Measurements from ENCODE around the gene PNPT1.

The PNPT1 gene

DNA sequence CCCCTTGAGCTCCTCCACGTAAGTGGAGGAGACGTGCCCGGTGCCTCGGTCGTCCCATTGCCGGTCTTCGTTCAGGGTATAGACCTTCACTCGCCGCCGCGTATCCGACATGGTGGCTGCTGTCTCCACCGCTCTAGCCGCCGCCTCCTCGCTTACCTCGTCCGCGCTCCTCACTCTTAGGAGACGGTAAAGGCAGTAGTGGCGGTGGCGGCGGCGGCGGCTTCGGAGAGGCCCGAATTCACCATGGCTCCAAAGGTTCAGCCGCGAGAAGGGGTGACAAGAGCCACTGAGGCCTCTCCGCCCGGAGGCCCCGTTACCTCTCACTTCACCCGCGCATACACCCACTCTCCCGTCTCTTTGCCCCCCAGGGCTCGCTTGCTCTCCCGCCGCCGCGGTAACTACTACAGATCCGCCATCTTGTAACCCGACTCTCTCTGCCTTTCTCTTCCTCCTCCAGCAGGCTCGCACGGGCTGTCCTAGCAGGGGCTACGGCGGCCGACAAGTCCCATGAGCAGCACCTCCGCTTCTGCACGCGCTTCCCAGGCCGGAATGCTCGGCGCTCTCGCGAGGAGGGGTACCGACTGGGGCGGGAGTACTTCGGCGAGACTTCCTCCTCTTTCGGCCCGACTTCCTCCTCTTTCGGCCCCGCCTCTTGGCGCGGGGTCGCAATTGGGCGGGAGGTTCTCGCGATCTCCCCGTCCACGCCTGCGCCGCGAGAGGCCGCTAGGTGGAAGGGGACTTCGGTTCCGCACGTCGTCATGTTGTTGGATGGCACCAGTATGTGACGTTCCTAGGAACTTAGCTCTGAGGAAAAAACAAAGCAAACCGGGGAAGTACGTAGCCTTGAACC is 76.2 kb downstream of the PNPT1 start, which contains the start of gene PPP4R3B:
Gene PPP4R3B, minus strand, starts transcription at position 448 of the 850 bp plus-strand sequence. Its CDS starts 337 bp downstream, at position 111.
- H3K4me3 ChIP-seq (IDR thresholded peaks at IDR 0.05; ENCODE audit: insufficient read depth, low read depth, low read length) = peak within 1 kb of the TSS; percentile 97
- peak within 1 kb of the TSS; percentile 57 for H2AFZ ChIP-seq (ENCODE audit: low read depth)
- H3K9ac ChIP-seq = peak within 1 kb of the TSS; percentile 99
- H3K4me1 ChIP-seq (ENCODE audit: low read depth, poor library complexity, severe bottlenecking) = peaks cover 33% of the 10 kb centered on the region
- H3K27ac ChIP-seq = peak within 1 kb of the TSS; percentile 95
- peaks cover 80% of the 10 kb centered on the region for H3K79me2 ChIP-seq (ENCODE audit: insufficient read depth, low read depth)
- peak within 1 kb of the TSS; percentile 96 for H3K4me2 ChIP-seq
- H3K27me3 ChIP-seq (ENCODE audit: insufficient read depth, low read depth) = no peaks in the 10 kb centered on the region
- TF ChIP-seq, protein P1, sequence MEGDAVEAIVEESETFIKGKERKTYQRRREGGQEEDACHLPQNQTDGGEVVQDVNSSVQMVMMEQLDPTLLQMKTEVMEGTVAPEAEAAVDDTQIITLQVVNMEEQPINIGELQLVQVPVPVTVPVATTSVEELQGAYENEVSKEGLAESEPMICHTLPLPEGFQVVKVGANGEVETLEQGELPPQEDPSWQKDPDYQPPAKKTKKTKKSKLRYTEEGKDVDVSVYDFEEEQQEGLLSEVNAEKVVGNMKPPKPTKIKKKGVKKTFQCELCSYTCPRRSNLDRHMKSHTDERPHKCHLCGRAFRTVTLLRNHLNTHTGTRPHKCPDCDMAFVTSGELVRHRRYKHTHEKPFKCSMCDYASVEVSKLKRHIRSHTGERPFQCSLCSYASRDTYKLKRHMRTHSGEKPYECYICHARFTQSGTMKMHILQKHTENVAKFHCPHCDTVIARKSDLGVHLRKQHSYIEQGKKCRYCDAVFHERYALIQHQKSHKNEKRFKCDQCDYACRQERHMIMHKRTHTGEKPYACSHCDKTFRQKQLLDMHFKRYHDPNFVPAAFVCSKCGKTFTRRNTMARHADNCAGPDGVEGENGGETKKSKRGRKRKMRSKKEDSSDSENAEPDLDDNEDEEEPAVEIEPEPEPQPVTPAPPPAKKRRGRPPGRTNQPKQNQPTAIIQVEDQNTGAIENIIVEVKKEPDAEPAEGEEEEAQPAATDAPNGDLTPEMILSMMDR (conservative IDR thresholded peaks at IDR 0.05; ENCODE audit: low read depth, low read length) = peak; percentile 47; the same call in 1 of the 2 replicates
- peaks cover 8% of the 10 kb centered on the region; the same call in 1 of the 2 replicates for H3K36me3 ChIP-seq (ENCODE audit: insufficient read depth)
- H4K20me1 ChIP-seq (ENCODE audit: insufficient read depth) = no peaks in the 10 kb centered on the region

DNA sequence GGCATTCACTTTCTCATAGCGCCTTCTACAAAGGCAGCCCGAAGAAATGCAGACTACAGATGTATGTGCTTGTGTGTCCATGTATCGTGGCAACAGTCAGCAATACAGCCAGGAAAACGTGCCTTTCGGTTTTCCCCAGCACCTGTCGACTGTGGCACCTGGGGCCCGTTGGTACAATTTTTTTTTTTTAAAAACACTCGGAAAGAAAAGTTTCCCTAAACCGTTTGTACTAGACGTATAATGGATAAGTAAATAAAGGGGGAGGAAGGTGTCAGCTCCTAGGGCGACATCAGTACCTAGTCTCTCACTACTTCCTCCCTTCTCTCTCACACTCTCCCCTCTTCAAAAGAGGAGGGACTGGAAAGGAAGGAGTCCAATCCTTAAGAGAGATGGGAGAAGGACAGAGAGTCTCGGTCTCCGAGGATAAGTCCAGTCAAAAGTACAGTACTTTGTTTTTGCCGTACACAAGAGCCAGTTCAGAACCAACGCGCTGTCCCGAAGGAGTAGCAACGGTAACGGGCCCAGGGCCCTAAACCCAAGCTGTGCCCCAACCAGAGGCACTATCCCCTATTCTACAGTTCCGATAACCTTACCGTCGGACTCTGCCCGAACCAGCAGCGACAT is 77.0 kb downstream of the PNPT1 start:
- Histone ChIP-seq H3K4me2 (peak overlapping the region; percentile 96), H3K4me3 (IDR thresholded peaks at IDR 0.05; ENCODE audit: insufficient read depth, low read depth, low read length) (peak overlapping the region; percentile 97), H3K4me1 (ENCODE audit: low read depth, poor library complexity, severe bottlenecking) (peaks cover 33% of the 10 kb centered on the region), H3K27me3 (ENCODE audit: insufficient read depth, low read depth) (no peaks in the 10 kb centered on the region), H3K36me3 (ENCODE audit: insufficient read depth) (peaks cover 8% of the 10 kb centered on the region; the same call in 1 of the 2 replicates), H3K27ac (peak overlapping the region; percentile 95), H2AFZ (ENCODE audit: low read depth) (peak overlapping the region; percentile 32; the same call in 1 of the 2 replicates), H3K79me2 (ENCODE audit: insufficient read depth, low read depth) (peaks cover 85% of the 10 kb centered on the region), H4K20me1 (ENCODE audit: insufficient read depth) (no peaks in the 10 kb centered on the region), H3K9ac (peak overlapping the region; percentile 99)
- TF ChIP-seq, protein P1 (conservative IDR thresholded peaks at IDR 0.05; ENCODE audit: low read depth, low read length) = no peak

DNA sequence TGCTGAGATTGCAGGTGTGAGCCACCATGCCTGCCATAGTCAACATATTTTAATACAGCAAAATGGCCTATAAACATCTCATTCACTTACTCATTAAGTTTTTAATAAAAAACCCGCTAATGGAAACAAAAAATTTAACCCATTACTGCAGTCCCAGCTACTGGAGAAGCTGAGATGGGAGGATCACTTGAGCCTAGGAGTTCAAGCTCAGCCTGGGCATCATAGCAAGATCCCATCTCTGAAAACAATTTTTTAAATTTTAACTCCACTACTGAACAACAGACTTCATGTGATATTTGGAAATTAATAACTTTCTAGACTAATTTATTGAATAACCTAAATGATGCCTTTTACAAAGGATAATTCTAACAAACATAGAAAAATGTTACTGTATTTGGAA is 81.6 kb downstream of the PNPT1 start:
- H3K27ac ChIP-seq = no peak overlapping the region
- H4K20me1 ChIP-seq (ENCODE audit: insufficient read depth) = no peaks in the 10 kb centered on the region
- peaks cover 87% of the 10 kb centered on the region for H3K79me2 ChIP-seq (ENCODE audit: insufficient read depth, low read depth)
- no peak overlapping the region for H3K9ac ChIP-seq
- no peak overlapping the region for H3K4me3 ChIP-seq (IDR thresholded peaks at IDR 0.05; ENCODE audit: insufficient read depth, low read depth, low read length)
- TF ChIP-seq, protein P1 (conservative IDR thresholded peaks at IDR 0.05; ENCODE audit: low read depth, low read length) = no peak
- peaks cover 8% of the 10 kb centered on the region; the same call in 1 of the 2 replicates for H3K36me3 ChIP-seq (ENCODE audit: insufficient read depth)
- peaks cover 19% of the 10 kb centered on the region for H3K4me1 ChIP-seq (ENCODE audit: low read depth, poor library complexity, severe bottlenecking)
- H2AFZ ChIP-seq (ENCODE audit: low read depth) = no peak overlapping the region
- H3K27me3 ChIP-seq (ENCODE audit: insufficient read depth, low read depth) = no peaks in the 10 kb centered on the region
- H3K4me2 ChIP-seq = no peak overlapping the region

DNA sequence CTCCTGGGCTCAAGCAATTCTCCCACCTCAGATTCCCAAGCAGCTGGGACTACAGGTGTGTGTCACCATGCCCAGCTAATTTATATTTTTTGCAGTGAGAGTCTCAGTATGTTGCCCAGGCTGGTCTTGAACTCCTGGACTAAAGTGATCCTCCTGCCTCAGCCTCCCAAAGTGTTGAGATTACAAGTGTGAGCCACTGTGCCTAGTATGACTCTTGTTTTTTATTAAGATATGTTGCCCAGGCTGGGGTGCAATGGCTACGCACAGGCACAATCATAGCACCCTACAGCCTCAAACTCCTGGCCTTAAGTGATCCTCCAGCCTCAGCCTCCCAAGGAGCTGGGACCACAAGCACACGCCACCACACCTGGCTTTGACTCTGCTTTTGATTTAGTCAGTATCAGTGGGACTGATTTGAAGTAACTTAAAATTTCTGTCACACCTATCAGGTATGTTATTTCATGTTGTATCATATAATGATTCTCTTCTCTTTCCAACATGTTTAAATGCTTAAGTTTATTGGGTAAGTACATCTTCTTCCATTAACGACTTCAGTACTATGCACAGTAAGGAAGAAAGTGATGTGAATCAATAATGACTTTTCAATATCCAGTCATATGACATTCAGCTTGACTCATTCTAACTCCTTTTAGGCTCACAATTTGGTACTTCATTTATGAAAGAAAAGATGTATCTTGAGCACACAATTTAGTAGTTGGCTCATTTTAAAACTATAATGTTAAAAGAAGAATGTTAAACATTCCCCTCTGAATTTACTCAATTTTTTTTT is 82.5 kb downstream of the PNPT1 start:
- peaks cover 19% of the 10 kb centered on the region for H3K4me1 ChIP-seq (ENCODE audit: low read depth, poor library complexity, severe bottlenecking)
- no peaks in the 10 kb centered on the region for H3K27me3 ChIP-seq (ENCODE audit: insufficient read depth, low read depth)
- H3K27ac ChIP-seq = no peak overlapping the region
- no peak overlapping the region for H3K4me2 ChIP-seq
- no peaks in the 10 kb centered on the region for H4K20me1 ChIP-seq (ENCODE audit: insufficient read depth)
- peaks cover 8% of the 10 kb centered on the region; the same call in 1 of the 2 replicates for H3K36me3 ChIP-seq (ENCODE audit: insufficient read depth)
- no peak overlapping the region for H2AFZ ChIP-seq (ENCODE audit: low read depth)
- peaks cover 79% of the 10 kb centered on the region for H3K79me2 ChIP-seq (ENCODE audit: insufficient read depth, low read depth)
- no peak overlapping the region for H3K4me3 ChIP-seq (IDR thresholded peaks at IDR 0.05; ENCODE audit: insufficient read depth, low read depth, low read length)
- TF ChIP-seq, protein P1 (conservative IDR thresholded peaks at IDR 0.05; ENCODE audit: low read depth, low read length) = no peak
- no peak overlapping the region for H3K9ac ChIP-seq

Data from KMS-11 (cell line).